Measurements from ENCODE around the gene TCF7L2.

GRCh38 chr10:113165673-113166072, 215.6 kb downstream of the TCF7L2 start:
- TF ChIP-seq CTCF (IDR thresholded peaks at IDR 0.05), result no peak
- no peak for TF ChIP-seq EP300 (IDR thresholded peaks at IDR 0.05)
- no peak for TF ChIP-seq POLR2A (IDR thresholded peaks at IDR 0.05)

Data from ovary (tissue), 3 donors.